Prostate gland (tissue), 2 donors: Measurements from ENCODE around the gene GARIN1A.

Experiments
- CTCF ChIP-seq, 4 experiments: fragments of 200-600 bp in 2 of 4; fragments of 450-650 bp in 2 of 4; sonication (generic) in 2 of 4; IDR thresholded peaks; 1 replicate in 3 of 4; 2 replicates in 1 of 4; pipeline ENCODE4 v1.5.1; 2016 to 2019; ENCODE audit warnings: antibody characterized with exemption in 4 of 4, mild to moderate bottlenecking in 2 of 4, moderate library complexity in 2 of 4
- POLR2A ChIP-seq: fragments of 450-650 bp; IDR thresholded peaks from one replicate; pipeline ENCODE4 v1.6.1; 2016; ENCODE audit warnings: antibody characterized with exemption, mild to moderate bottlenecking

- no peak for TF ChIP-seq CTCF (IDR thresholded peaks at IDR 0.05)
- TF ChIP-seq POLR2A: no peak
These were observed 5.9 kb upstream of the GARIN1A start for GRCh38 chr7:128666200-128666599.
